RWPE1 (cell line): ENCODE results near the gene MAPK8IP2.
A peak's percentile ranks its signal among the peaks of the same experiment; 100 is the strongest.

ENCODE experiments used
- CTCF ChIA-PET: fragments of 350-600 bp; sonication (Branson Sonifier 250); formaldehyde crosslinking; extraction: SDS; loops from one replicate; lab custom pipeline; 2021; lab: Yijun Ruan, JAX
- POLR2A ChIA-PET: fragments of 400-600 bp; formaldehyde crosslinking; extraction: SDS; loops from one replicate; lab custom pipeline; 2020; ENCODE audit warnings: antibody characterized with exemption; ENCODE audit not compliant: low non-redundant PET; lab: Yijun Ruan, JAX
- DNase-seq: peaks from one replicate; pipeline ENCODE4 v3.0.0; 2012; ENCODE audit warnings: low spot score
- H3K27ac ChIP-seq: fragments of 450-650 bp; 2 replicates; pipeline ENCODE4 v1.5.1; 2017
- CTCF ChIP-seq: fragments of 450-650 bp; conservative IDR thresholded peaks from 2 replicates; pipeline ENCODE4 v1.5.1; 2017; ENCODE audit warnings: low read depth, mild to moderate bottlenecking

Gene MAPK8IP2

GRCh38 chr22:50574383-50574755 is 26.2 kb upstream of the MAPK8IP2 start:
- ChIA-PET POLR2A (no interaction called here), CTCF (no interaction called here)
- DNase-seq: no peak
- no peak overlapping the region for H3K27ac ChIP-seq
- TF ChIP-seq CTCF: no peak

GRCh38 chr22:50575426-50575941 is 25.1 kb upstream of the MAPK8IP2 start:
- peak overlapping the region; percentile 29; the same call in 1 of the 2 replicates for H3K27ac ChIP-seq
- no peak for DNase-seq
- ChIA-PET CTCF (interaction anchor here (0.7 to 1.0 kb wide), 2 partner anchors 9 to 11 kb away, joined by 3 read pairs; no protein-coding TSS in a partner anchor), POLR2A (no interaction called here)
- no peak for TF ChIP-seq CTCF

GRCh38 chr22:50576070-50576469 is 24.5 kb upstream of the MAPK8IP2 start:
- CTCF ChIA-PET: interaction anchor here (1.0 to 1.9 kb wide), 2 partner anchors 10 to 13 kb away, joined by 3 to 6 read pairs; partner anchors contain the start of gene SYCE3
- H3K27ac ChIP-seq: 0 out of 2 replicates have a peak overlapping the region, but pooled peaks have one; percentile 29
- TF ChIP-seq CTCF: no peak
- no peak for DNase-seq
- POLR2A ChIA-PET: no interaction called here

- H3K27ac ChIP-seq: no peak overlapping the region; the same call in 1 of the 2 replicates
- no peak for DNase-seq
- POLR2A ChIA-PET: no interaction called here
- TF ChIP-seq CTCF: no peak
- CTCF ChIA-PET: interaction anchor here (1.0 to 1.9 kb wide), 3 partner anchors 14 to 116 kb away, joined by 3 to 6 read pairs (median 3); partner anchors contain the start of gene SYCE3
Observed at GRCh38 chr22:50576806-50577696, 23.5 kb upstream of the MAPK8IP2 start.

GRCh38 chr22:50577697-50577986 is 23.0 kb upstream of the MAPK8IP2 start:
- no peak for TF ChIP-seq CTCF
- no peak for DNase-seq
- ChIA-PET CTCF (interaction anchor here (1.0 to 1.9 kb wide), 3 partner anchors 15 to 116 kb away, joined by 3 to 6 read pairs (median 3); partner anchors contain the start of gene SYCE3), POLR2A (no interaction called here)
- no peak overlapping the region for H3K27ac ChIP-seq

GRCh38 chr22:50577987-50578775 is 22.4 kb upstream of the MAPK8IP2 start, which contains the start of gene CPT1B:
Gene CPT1B (minus strand): TSS chr22:50578427. CDS start chr22:50577915, 512 bp downstream.
- no peak for TF ChIP-seq CTCF
- ChIA-PET POLR2A (no interaction called here), CTCF (interaction anchor here (1.0 kb wide), 1 partner anchor 52 kb away, joined by 3 read pairs; no protein-coding TSS in a partner anchor)
- H3K27ac ChIP-seq: peak within 1 kb of the TSS; percentile 93
- DNase-seq: no peak
